Stimulated activated CD4-positive, alpha-beta T cell treated with anti-CD3 and anti-CD28 coated beads, Interleukin-1b, Interleukin-23, amount 100 ng/mL, for 24 hours (primary cell): ENCODE data around the gene DHFR.

Source experiments
- DNase-seq, 4 experiments: peaks; one replicate each; pipeline ENCODE4 v3.0.0-alpha.2; 2020; ENCODE audit warnings: low read depth in 4 of 4, low spot score in 1 of 4

Gene DHFR

GRCh38 chr5:80655231-80655774, 520 bp upstream of the DHFR start:
- no peak for DNase-seq

GRCh38 chr5:80654054-80654390, 761 bp downstream of the DHFR start:
- DNase-seq, result peak in 2 of 4 experiments; percentile 10 to 13

- no peak for DNase-seq
Observed at GRCh38 chr5:80653502-80653901, 1.3 kb downstream of the DHFR start.

GRCh38 chr5:80646926-80647325, 7.9 kb downstream of the DHFR start:
- DNase-seq, result no peak

- DNase-seq, result no peak
Observed at GRCh38 chr5:80644900-80645299, 9.9 kb downstream of the DHFR start.

GRCh38 chr5:80641353-80641752, 13.4 kb downstream of the DHFR start:
- DNase-seq, result no peak

GRCh38 chr5:80634193-80634592, 20.6 kb downstream of the DHFR start:
- no peak for DNase-seq

- DNase-seq, result no peak
Observed at GRCh38 chr5:80632700-80633099, 22.1 kb downstream of the DHFR start.

GRCh38 chr5:80631278-80632259, 23.2 kb downstream of the DHFR start:
- no peak for DNase-seq

- no peak for DNase-seq
Observed at GRCh38 chr5:80629281-80629680, 25.5 kb downstream of the DHFR start.

GRCh38 chr5:80625230-80625629, 29.6 kb downstream of the DHFR start:
- no peak for DNase-seq

- no peak for DNase-seq
Observed at GRCh38 chr5:80623999-80624398, 30.8 kb downstream of the DHFR start.

- no peak for DNase-seq
Observed at GRCh38 chr5:80622756-80623155, 32.0 kb downstream of the DHFR start.

GRCh38 chr5:80620211-80620610, 34.6 kb downstream of the DHFR start:
- no peak for DNase-seq

GRCh38 chr5:80619086-80619485, 35.7 kb downstream of the DHFR start:
- DNase-seq, result no peak

- no peak for DNase-seq
Observed at GRCh38 chr5:80618438-80618837, 36.3 kb downstream of the DHFR start.

GRCh38 chr5:80615266-80615914, 39.4 kb downstream of the DHFR start:
- no peak for DNase-seq

GRCh38 chr5:80609692-80610091, 45.1 kb downstream of the DHFR start:
- DNase-seq, result no peak

- no peak for DNase-seq
Observed at GRCh38 chr5:80608731-80609130, 46.1 kb downstream of the DHFR start.

- no peak for DNase-seq
Observed at GRCh38 chr5:80607832-80608231, 47.0 kb downstream of the DHFR start.

GRCh38 chr5:80607343-80607742, 47.4 kb downstream of the DHFR start:
- DNase-seq, result no peak
